Measurements from ENCODE around the gene ZNF75A.

Gene ZNF75A

DNA sequence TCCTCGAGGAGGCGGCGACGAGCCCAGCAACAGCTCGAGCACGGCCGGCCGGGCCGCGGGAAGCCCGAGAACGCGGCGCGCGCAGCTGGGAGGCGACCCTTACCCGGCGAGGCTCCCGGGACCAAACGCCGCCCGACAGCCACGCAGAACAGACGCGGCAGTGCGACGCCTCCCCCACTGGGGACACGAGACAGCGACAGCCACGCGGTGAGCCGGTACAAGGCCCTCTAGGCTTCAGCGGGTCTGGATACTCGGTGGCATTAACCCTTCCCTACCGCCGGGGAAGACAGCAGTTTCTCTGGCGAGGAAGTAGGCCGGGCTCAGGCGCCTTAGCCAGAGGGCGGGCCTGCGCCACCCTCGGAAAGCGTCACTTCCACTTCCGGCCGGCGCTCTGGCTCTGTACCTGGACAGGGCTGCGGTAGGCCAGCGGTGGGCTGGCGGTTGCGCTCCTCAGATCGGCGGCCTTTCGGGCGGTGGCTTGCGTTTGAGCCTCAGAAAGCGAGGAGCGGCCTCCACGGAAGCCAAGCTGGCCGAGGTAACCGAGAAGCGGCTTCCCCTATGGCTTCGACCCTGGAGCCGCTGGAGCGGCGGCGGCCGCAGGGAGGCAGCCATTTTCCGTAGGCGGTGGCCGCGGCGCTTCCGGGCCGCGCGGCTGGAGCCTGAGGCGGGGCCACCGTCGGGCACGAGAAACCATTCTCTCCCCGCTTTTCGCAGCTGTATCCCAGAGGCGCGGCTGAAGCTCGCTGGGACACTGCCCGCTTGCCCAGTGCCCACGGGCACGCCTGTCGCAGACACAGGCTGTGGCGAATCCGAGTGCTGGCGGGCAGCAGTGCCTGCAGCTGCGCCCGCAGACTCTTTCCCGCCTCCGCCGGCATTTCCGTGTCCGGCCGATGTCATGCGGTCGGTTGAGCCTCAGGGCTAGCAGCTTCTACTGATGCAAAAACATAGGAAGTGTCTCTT lies at the start of gene ZNF75A, which contains the start of gene TIGD7:
Gene ZNF75A, plus strand, starts transcription at position 389 of the 960 bp plus-strand sequence. CDS start 2,932 bp downstream, outside the sequence.
Gene TIGD7, minus strand, starts transcription at position 322 of the 960 bp plus-strand sequence. CDS start 4,816 bp downstream, outside the sequence.
- TF ChIP-seq EZH2phosphoT487 (IDR thresholded peaks at IDR 0.05; ENCODE audit: low read depth) = no peak
- TF ChIP-seq, protein P1, sequence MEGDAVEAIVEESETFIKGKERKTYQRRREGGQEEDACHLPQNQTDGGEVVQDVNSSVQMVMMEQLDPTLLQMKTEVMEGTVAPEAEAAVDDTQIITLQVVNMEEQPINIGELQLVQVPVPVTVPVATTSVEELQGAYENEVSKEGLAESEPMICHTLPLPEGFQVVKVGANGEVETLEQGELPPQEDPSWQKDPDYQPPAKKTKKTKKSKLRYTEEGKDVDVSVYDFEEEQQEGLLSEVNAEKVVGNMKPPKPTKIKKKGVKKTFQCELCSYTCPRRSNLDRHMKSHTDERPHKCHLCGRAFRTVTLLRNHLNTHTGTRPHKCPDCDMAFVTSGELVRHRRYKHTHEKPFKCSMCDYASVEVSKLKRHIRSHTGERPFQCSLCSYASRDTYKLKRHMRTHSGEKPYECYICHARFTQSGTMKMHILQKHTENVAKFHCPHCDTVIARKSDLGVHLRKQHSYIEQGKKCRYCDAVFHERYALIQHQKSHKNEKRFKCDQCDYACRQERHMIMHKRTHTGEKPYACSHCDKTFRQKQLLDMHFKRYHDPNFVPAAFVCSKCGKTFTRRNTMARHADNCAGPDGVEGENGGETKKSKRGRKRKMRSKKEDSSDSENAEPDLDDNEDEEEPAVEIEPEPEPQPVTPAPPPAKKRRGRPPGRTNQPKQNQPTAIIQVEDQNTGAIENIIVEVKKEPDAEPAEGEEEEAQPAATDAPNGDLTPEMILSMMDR (IDR thresholded peaks at IDR 0.05; ENCODE audit: low read depth, low read length) = no peak
- Histone ChIP-seq H3K79me2 (ENCODE audit: low read length) (peaks cover 4% of the 10 kb centered on the region; the same call in 1 of the 2 replicates), H3K4me3 (ENCODE audit: low read length) (peak within 1 kb of the TSS; percentile 81), H3K4me1 (ENCODE audit: low read length) (no peaks in the 10 kb centered on the region; the same call in 1 of the 2 replicates), H3K27ac (ENCODE audit: low read length) (peak within 1 kb of the TSS; percentile 18; the same call in 1 of the 2 replicates), H3K9me3 (ENCODE audit: insufficient read depth, low read length) (0 out of 2 replicates have a peak, but pooled peaks cover 12% of the 10 kb centered on the region), H3K36me3 (replicated peaks; ENCODE audit: low read depth, low read length) (peaks cover 27% of the 10 kb centered on the region), H3K9ac (ENCODE audit: low read length) (peak within 1 kb of the TSS; percentile 54; the same call in 1 of the 2 replicates), H3K27me3 (ENCODE audit: low read depth, low read length) (no peaks in the 10 kb centered on the region), H3K4me2 (ENCODE audit: low read length) (peak within 1 kb of the TSS; percentile 71), H4K20me1 (ENCODE audit: insufficient read depth, low read length) (no peaks in the 10 kb centered on the region), H2AFZ (ENCODE audit: low read depth, low read length) (peak within 1 kb of the TSS; percentile 64)

DNA sequence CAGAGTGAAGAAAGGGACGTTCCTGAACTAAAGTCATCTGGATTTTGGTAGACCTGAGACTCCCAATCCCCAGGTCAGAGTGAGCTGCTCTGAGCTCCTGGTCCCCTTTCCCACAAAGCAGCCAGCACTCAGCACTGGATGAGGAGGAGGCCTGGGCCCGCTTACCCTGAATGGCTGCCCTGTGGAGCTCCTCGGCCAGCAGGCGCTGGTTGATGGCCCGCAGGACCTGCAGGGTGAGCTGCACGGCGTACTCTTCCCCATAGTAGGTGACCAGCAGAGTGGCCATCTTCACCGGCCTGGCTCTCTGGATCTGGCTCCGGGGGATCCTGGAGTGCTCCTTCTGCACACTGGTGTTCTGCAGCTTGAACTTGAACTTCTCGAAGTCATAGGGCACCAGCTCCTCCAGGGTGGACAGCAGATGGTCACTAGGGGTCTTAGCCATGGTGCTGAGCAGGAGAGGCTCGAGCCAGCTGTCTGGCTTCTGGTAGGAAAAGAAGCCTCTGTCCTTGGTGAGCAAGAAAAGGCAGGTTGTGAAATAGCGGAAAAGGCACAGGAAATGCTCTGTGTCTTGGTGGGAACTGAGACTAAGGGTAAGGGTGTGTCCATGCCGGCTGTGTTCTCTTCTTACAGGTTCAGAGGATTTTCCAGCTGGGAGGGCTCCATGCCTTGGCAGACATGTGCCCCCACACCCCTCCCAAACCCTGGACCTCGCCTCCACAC lies 49.0 kb upstream of the ZNF75A start, which contains the start of gene MEFV:
Gene MEFV, minus strand, starts transcription at position 488 of the 720 bp plus-strand sequence. Its CDS starts 46 bp downstream, at position 442.
- TF ChIP-seq, protein P1 (IDR thresholded peaks at IDR 0.05; ENCODE audit: low read depth, low read length) = no peak
- TF ChIP-seq EZH2phosphoT487 (IDR thresholded peaks at IDR 0.05; ENCODE audit: low read depth) = no peak
- Histone ChIP-seq H2AFZ (ENCODE audit: low read depth, low read length) (no peak within 1 kb of the TSS), H3K79me2 (ENCODE audit: low read length) (no peaks in the 10 kb centered on the region), H3K4me3 (ENCODE audit: low read length) (no peak within 1 kb of the TSS), H3K9me3 (ENCODE audit: insufficient read depth, low read length) (no peaks in the 10 kb centered on the region), H3K9ac (ENCODE audit: low read length) (no peak within 1 kb of the TSS), H3K27ac (ENCODE audit: low read length) (no peak within 1 kb of the TSS), H4K20me1 (ENCODE audit: insufficient read depth, low read length) (no peaks in the 10 kb centered on the region), H3K27me3 (ENCODE audit: low read depth, low read length) (no peaks in the 10 kb centered on the region), H3K4me1 (ENCODE audit: low read length) (no peaks in the 10 kb centered on the region), H3K4me2 (ENCODE audit: low read length) (no peak within 1 kb of the TSS), H3K36me3 (replicated peaks; ENCODE audit: low read depth, low read length) (no peaks in the 10 kb centered on the region)

DNA sequence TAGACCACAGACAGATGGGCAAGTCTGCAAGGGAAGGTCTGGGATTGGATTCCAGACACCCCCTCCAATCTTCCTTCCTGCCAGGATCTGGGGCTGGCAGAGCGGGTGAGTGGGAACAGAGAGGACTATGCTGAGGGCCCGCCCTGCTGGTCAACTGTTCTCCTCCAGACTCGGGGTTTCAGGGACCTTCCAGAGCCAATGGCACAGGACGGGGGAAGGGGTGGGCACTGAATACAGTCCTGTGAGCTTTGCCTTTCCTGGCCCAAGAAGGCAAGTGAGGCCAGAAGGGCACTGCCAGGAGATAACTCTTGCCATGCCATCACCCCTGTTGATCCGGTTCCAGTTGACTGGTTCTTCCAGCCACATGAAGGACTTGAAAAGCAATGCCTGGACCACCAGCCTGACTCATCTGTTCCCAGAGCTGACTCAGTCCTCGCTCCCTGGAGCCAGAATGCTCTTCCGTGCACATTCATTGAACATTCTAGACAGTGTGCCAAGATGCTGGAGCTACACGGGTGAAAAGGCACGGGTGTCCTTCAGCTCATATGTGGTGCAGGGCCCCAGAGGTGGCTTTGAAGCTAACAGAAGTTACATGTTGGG lies 48.3 kb upstream of the ZNF75A start:
- Histone ChIP-seq H3K79me2 (ENCODE audit: low read length) (no peaks in the 10 kb centered on the region), H3K4me1 (ENCODE audit: low read length) (no peaks in the 10 kb centered on the region), H3K4me2 (ENCODE audit: low read length) (no peak overlapping the region), H3K27me3 (ENCODE audit: low read depth, low read length) (no peaks in the 10 kb centered on the region), H2AFZ (ENCODE audit: low read depth, low read length) (no peak overlapping the region), H3K4me3 (ENCODE audit: low read length) (no peak overlapping the region), H3K36me3 (replicated peaks; ENCODE audit: low read depth, low read length) (no peaks in the 10 kb centered on the region), H3K9me3 (ENCODE audit: insufficient read depth, low read length) (no peaks in the 10 kb centered on the region), H3K27ac (ENCODE audit: low read length) (no peak overlapping the region), H3K9ac (ENCODE audit: low read length) (no peak overlapping the region), H4K20me1 (ENCODE audit: insufficient read depth, low read length) (no peaks in the 10 kb centered on the region)
- TF ChIP-seq, protein P1 (IDR thresholded peaks at IDR 0.05; ENCODE audit: low read depth, low read length) = no peak
- no peak for TF ChIP-seq EZH2phosphoT487 (IDR thresholded peaks at IDR 0.05; ENCODE audit: low read depth)
